GM12873 (cell line): ENCODE measurements around the gene ELAVL1.

Experiments
- TF ChIP-seq, protein P1 (sequence below): IDR thresholded peaks from 2 replicates; pipeline ENCODE4 v1.5.1; 2012; ENCODE audit warnings: low read depth, mild to moderate bottlenecking, moderate library complexity, low read length, control low read depth; ENCODE audit not compliant: insufficient read depth; ENCODE audit errors: missing control alignments

The ELAVL1 gene

DNA sequence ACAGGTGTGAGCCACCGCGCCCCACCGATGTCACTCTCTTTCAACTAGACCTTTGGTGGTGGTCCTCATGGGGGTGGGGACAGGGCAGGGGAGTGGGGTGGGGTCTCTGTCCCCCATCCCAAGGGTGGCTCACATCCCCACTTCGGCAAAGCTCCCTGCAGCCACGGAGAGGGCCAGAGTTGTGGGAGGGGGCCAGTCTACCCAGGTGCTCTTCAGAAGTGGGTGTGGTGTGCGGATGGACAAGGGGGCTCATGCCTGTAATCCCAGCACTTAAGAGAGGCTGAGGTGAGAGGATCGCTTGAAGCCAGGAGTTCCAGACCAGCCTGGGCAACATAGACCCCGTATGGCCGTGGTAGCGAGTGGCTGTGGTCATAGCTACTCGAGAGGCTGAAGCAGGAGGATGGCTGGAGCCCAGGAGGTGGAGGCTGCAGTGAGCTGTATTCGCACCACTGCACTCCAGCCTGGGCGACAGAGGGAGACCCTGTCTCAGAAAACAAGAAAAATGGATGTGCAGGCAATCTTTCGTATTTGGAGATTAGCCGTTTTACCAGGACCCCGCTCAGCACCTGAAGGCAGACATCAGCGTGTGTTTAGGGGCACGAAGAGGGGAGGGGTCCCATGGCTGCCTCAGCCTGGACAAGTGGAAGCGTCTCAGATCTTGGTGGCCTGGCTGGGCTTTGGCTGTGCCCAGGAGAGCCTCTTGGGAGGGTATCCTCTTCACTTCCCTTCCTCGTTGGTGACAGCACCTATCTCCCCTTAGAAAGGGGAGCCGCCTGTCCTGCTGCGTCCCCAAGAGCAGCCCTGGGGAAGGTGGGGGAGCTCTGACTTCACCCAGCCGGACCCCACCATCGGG lies 90.0 kb downstream of the ELAVL1 start:
- TF ChIP-seq, protein P1, sequence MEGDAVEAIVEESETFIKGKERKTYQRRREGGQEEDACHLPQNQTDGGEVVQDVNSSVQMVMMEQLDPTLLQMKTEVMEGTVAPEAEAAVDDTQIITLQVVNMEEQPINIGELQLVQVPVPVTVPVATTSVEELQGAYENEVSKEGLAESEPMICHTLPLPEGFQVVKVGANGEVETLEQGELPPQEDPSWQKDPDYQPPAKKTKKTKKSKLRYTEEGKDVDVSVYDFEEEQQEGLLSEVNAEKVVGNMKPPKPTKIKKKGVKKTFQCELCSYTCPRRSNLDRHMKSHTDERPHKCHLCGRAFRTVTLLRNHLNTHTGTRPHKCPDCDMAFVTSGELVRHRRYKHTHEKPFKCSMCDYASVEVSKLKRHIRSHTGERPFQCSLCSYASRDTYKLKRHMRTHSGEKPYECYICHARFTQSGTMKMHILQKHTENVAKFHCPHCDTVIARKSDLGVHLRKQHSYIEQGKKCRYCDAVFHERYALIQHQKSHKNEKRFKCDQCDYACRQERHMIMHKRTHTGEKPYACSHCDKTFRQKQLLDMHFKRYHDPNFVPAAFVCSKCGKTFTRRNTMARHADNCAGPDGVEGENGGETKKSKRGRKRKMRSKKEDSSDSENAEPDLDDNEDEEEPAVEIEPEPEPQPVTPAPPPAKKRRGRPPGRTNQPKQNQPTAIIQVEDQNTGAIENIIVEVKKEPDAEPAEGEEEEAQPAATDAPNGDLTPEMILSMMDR = no peak

DNA sequence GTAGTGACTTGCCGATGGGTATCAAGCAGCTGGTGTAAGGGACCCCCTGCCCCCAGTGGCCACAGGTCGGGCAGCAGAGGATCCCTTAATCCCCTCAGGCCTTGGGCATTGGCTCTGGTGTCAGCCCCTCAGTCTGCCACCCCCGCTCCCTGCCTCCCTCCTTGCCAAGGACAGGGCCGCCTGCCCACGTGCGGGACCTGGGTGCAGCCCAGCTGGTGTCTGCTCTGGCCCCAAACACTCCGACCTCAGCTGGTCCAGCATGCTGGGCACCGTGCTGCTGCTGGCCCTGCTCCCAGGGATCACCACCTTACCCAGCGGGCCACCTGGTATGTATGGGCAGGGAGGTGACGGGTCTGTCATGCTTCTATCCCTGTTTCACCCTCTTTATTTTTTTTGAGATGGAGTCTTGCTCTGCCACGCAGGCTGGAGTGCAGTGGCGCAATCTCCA lies 90.8 kb downstream of the ELAVL1 start, which contains the start of gene TGFBR3L:
TSS of gene TGFBR3L (plus strand) at position 233 of the 448 bp plus-strand sequence.
- TF ChIP-seq, protein P1 = no peak

DNA sequence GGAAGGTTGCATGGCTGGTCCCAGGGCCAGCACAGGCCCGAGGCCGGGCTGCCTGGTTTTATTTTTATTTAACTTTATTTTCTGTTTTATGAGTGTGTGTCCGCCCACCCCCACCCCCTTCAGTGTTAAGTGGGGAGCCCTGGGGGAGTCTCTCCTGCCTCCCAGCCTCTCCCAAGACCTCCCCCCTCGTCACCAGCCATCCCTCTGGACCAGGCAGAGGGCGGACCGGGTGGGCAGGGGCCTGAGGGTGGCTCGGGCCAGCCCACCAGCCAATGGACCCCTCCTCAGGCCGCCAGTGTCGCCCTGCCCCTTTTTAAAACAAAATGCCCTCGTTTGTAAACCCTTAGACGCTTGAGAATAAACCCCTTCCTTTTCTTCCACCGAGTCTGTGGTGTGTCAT lies 91.3 kb downstream of the ELAVL1 start:
- TF ChIP-seq, protein P1 = no peak

DNA sequence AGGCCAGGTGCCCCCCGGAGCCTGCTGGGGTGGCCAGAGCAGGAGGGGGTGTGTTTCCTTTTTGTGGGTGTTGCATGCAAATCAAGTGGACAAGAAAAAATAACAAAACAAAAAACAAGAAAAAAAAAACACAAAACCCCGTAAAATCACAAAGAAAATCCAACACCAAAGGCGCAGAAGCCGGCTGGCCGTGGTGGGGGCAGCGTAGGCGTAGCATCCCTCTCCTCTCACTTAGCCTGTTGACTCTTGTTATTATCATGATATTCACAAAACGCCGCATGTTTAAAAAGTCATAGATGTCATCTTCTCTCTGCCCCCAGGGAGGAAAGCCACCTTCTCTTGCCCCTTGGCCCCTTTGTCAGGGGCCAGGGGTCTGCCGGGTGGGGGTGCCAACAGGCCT lies 91.8 kb downstream of the ELAVL1 start:
- TF ChIP-seq, protein P1 = no peak

DNA sequence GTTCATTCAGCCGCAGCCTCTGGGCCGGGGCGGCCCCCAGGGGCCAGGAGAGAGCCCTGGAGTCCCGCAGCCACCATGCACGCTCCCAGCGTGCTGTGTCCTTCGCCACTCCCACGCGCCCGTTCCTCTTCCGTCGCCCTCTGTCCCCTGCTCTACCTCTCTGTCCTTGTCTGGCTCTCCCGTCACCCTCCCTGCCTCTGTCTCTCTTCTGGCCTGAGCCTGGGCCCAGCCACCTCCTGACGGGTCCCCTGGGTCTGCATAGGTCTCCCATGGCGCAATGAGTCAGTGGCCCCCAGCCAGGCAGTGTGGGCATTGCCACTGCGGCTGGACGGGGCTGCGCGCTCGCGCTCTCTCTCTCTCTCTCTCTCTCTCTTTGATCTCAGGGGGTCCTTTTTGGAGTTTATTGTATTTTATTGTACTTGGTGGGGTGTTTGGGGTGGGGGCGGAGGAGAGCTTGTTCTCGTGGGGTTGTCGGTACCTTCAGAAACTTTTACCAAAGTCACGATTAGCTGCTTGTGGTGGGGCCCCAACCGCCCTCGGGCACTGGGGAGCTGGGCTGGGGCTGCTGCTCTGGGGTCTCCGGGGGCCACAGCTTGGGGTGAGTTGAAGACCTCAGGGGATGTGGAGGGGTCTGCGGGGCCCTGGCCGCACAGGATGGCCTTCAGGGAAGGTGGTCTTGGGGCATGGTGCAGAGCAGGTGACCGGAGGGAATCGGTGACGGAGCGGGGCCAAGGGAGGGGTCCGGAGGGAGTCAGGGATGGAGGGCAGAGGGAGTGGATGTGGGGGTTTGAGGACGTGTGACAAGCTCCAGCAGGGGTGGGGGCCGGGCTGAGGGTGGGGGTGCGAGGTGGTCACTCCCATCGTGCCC lies 92.5 kb downstream of the ELAVL1 start:
- TF ChIP-seq, protein P1 = no peak

DNA sequence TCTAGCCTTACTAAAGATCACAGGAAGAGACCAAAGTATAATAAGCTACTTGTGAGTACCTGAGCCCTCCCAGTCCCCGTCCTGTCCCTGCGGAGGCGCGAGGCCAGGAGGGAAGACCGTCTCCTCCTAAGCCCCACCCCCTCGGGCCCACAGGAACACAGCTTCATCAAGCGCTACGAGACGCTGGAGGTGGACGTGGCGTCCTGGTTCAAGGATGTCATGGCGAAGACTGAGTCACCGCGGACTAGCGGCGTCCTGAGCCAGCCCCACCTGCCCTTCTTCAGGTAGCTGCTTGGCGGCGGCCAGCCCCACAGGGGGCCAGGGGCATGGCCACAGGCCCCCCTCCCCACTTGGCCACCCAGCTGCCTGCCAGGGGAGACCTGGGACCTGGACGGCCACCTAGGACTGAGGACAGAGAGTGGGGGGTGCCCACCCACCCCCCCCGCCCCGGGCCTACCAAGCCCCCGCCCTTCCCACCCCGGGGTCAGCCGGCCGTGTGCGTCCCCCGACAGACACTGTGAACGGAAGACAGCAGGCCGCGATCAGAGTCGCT lies 93.2 kb downstream of the ELAVL1 start:
- TF ChIP-seq, protein P1 = no peak
